GM10266 (cell line): ENCODE measurements around the gene IRF1.

Experiments
- DNase-seq: peaks from one replicate; pipeline ENCODE4 v3.0.0; 2012; ENCODE audit errors: extremely low spot score
- TF ChIP-seq, protein P1 (sequence below): IDR thresholded peaks from 2 replicates; pipeline ENCODE4 v1.5.1; 2012; ENCODE audit warnings: mild to moderate bottlenecking, low read depth; ENCODE audit not compliant: control insufficient read depth, insufficient read depth; ENCODE audit errors: missing control alignments

The IRF1 gene

GRCh38 chr5:132458651-132459030 is 31.9 kb downstream of the IRF1 start:
- no peak for DNase-seq
- TF ChIP-seq, protein P1, sequence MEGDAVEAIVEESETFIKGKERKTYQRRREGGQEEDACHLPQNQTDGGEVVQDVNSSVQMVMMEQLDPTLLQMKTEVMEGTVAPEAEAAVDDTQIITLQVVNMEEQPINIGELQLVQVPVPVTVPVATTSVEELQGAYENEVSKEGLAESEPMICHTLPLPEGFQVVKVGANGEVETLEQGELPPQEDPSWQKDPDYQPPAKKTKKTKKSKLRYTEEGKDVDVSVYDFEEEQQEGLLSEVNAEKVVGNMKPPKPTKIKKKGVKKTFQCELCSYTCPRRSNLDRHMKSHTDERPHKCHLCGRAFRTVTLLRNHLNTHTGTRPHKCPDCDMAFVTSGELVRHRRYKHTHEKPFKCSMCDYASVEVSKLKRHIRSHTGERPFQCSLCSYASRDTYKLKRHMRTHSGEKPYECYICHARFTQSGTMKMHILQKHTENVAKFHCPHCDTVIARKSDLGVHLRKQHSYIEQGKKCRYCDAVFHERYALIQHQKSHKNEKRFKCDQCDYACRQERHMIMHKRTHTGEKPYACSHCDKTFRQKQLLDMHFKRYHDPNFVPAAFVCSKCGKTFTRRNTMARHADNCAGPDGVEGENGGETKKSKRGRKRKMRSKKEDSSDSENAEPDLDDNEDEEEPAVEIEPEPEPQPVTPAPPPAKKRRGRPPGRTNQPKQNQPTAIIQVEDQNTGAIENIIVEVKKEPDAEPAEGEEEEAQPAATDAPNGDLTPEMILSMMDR: no peak

DNA sequence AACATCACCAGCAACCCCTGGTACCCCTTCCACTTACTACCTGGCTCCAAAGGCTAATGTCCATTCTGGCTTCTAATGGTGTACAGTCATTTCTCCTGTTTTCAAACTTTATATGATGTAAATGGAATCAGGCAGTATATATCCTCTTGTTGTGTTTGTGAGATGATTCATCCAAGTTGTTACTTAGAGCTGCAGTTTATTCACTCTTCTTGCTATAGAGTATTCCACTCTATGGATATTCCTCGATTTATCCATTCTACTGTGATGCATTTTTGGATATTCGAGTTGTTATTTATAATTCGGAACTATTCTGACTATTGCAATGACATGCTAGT is 32.4 kb downstream of the IRF1 start:
- TF ChIP-seq, protein P1: no peak
- DNase-seq: no peak

GRCh38 chr5:132457371-132458225 is 33.0 kb downstream of the IRF1 start:
- no peak for DNase-seq
- TF ChIP-seq, protein P1: no peak

DNA sequence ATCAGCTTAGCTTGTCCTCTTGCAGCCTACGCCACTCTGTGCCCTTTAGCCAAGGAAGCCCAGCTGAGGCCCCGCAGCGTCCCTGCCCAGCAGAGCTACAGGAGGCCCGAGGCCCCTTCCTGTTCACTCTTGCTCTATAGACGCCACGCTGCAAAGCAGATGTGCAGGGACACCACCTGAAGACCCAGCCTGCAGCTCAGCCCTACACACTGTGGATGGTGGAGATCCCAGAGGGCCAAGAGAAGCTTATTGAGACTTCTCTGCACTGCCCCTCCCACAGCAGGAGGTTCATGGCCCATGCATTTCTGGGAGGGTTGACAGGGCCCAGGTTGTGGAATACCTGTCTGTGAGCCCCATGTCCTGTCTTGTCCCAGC is 33.6 kb downstream of the IRF1 start:
- TF ChIP-seq, protein P1: no peak
- no peak for DNase-seq

DNA sequence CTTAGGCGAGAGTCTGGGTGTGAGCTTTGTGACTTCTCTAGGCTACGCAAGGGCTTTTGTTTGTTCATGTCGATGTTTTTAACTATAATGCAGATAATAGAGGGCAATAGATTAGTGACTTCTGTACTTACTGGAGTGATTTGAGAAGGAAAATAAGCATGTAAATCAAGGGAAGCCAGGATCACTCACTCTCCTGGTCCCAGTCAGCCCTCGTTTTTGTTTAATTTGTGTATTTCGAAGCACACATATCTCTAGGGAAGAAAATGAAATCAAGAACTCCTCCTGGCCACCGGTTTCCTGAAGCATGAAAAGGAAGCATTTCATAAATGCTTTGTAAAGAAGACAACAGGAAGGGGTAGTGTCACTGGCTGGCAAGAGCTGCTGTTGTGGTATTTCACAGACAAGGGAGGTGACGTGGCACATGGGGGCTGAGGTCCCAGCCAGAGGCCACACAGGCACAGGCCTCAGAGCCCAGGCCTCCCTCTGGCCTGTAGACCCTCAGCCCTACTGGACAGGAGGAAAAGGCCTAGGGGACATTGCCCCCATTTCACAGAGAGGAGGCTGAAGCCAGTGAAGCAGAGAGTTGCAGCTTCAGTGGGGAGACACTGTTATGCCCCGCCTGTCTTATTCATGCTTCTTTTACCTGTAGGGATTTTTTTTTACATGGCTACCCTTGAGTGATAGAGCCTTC is 34.1 kb downstream of the IRF1 start:
- TF ChIP-seq, protein P1: no peak
- no peak for DNase-seq

- TF ChIP-seq, protein P1: no peak
- no peak for DNase-seq
These were observed 34.9 kb downstream of the IRF1 start for GRCh38 chr5:132455614-132456115.

DNA sequence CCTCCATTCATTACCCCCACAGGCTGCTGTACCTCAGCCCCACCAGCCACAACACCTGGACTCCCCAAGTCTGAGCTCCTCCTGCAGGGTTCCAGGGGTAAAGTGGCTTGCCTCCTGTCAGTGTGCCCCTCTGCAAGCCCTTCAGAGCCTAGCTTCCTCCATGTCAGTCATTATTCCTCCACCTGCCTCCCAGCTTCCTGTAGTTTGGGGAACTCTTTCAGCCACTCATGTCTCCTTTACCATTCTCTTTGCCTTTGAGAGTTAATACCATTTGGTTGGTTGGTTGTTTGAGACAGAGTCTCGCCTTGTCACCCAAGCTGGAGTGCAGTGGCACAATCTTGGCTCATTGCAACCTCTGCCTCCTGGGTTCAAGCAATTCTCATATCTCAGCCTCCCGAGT is 36.2 kb downstream of the IRF1 start:
- TF ChIP-seq, protein P1: no peak
- DNase-seq: no peak
